NCI-H345 (cell line): Measurements from ENCODE around the gene RGS10.

Source experiments
- DNase-seq: peaks from one replicate; lab custom pipeline; 2025; lab: John Stamatoyannopoulos, UW

RGS10 gene

GRCh38 chr10:119518176-119518575 is 24.3 kb downstream of the RGS10 start:
- DNase-seq, result no peak

- DNase-seq, result no peak
These were observed 25.0 kb downstream of the RGS10 start for GRCh38 chr10:119517235-119518141.

- no peak for DNase-seq
These were observed 25.9 kb downstream of the RGS10 start for GRCh38 chr10:119516381-119517234.

- no peak for DNase-seq
These were observed 26.9 kb downstream of the RGS10 start for GRCh38 chr10:119515511-119516045.

GRCh38 chr10:119514819-119515218 is 27.7 kb downstream of the RGS10 start:
- DNase-seq, result no peak

- DNase-seq, result no peak
These were observed 30.5 kb downstream of the RGS10 start for GRCh38 chr10:119511828-119512515.

- no peak for DNase-seq
These were observed 32.5 kb downstream of the RGS10 start for GRCh38 chr10:119509909-119510451.

- DNase-seq, result no peak
These were observed 35.4 kb downstream of the RGS10 start for GRCh38 chr10:119507115-119507514.

- DNase-seq, result no peak
These were observed 36.8 kb downstream of the RGS10 start for GRCh38 chr10:119505588-119506315.

- DNase-seq, result no peak
These were observed 37.4 kb downstream of the RGS10 start for GRCh38 chr10:119505131-119505551.

GRCh38 chr10:119504651-119505050 is 37.9 kb downstream of the RGS10 start:
- no peak for DNase-seq

GRCh38 chr10:119503821-119504220 is 38.7 kb downstream of the RGS10 start:
- no peak for DNase-seq

GRCh38 chr10:119502618-119503155 is 39.8 kb downstream of the RGS10 start:
- no peak for DNase-seq

GRCh38 chr10:119502209-119502608 is 40.3 kb downstream of the RGS10 start:
- no peak for DNase-seq

- no peak for DNase-seq
These were observed 40.8 kb downstream of the RGS10 start for GRCh38 chr10:119501690-119502089.

GRCh38 chr10:119500821-119501220 is 41.7 kb downstream of the RGS10 start:
- no peak for DNase-seq

GRCh38 chr10:119500123-119500795 is 42.3 kb downstream of the RGS10 start:
- DNase-seq, result no peak

- DNase-seq, result no peak
These were observed 42.9 kb downstream of the RGS10 start for GRCh38 chr10:119499677-119500002.

GRCh38 chr10:119498889-119499676 is 43.4 kb downstream of the RGS10 start:
- no peak for DNase-seq
